Measurements from ENCODE around the gene NFKB1.

GRCh38 chr4:102497986-102498385 is 3.2 kb upstream of the NFKB1 start:
- TF ChIP-seq CTCF (IDR thresholded peaks at IDR 0.05 in 4 of 5, conservative IDR thresholded peaks at IDR 0.05 in 1 of 5) = no peak
- no peak for TF ChIP-seq POLR2A (IDR thresholded peaks at IDR 0.05)
